Dendritic cell treated with granulocyte-macrophage colony-stimulating factor and Interleukin-4, amounts not matched to agents 40 ng/mL and 50 ng/mL, for 4 days (primary cell): ENCODE results near the gene ANKS6.

Experiments
- H3K27ac Mint-ChIP-seq: one replicate; pipeline ENCODE4 v1.8.0; 2022; ENCODE audit warnings: mild to moderate bottlenecking, mixed read lengths
- H3K27me3 Mint-ChIP-seq: one replicate; pipeline ENCODE4 v1.8.0; 2022; ENCODE audit warnings: mild to moderate bottlenecking, mixed read lengths
- H3K36me3 Mint-ChIP-seq: one replicate; pipeline ENCODE4 v1.8.0; 2022; ENCODE audit warnings: low read depth, mixed read lengths
- H3K4me1 Mint-ChIP-seq: one replicate; pipeline ENCODE4 v1.8.0; 2022; ENCODE audit warnings: low read depth, mixed read lengths
- H3K4me3 Mint-ChIP-seq: one replicate; pipeline ENCODE4 v1.8.0; 2022; ENCODE audit warnings: mild to moderate bottlenecking, moderate library complexity, mixed read lengths
- H3K9me3 Mint-ChIP-seq: one replicate; pipeline ENCODE4 v1.8.0; 2022; ENCODE audit warnings: mixed read lengths
- intact Hi-C: fragments of 100-400 bp; cut with micrococcal nuclease; formaldehyde crosslinking; loops from one replicate; pipeline ENCODE4 v1.15.0; 2022

The ANKS6 gene

GRCh38 chr9:98780059-98780749, 16.2 kb downstream of the ANKS6 start:
- Mint-ChIP-seq H3K9me3 (no peaks in the 10 kb centered on the region), H3K27me3 (no peaks in the 10 kb centered on the region), H3K27ac (no peak overlapping the region), H3K36me3 (no peaks in the 10 kb centered on the region), H3K4me1 (peaks cover 19% of the 10 kb centered on the region), H3K4me3 (no peak overlapping the region)
- intact Hi-C loops = no loop called here

GRCh38 chr9:98778711-98779530, 17.4 kb downstream of the ANKS6 start:
- no peak overlapping the region for H3K27ac Mint-ChIP-seq
- peaks cover 19% of the 10 kb centered on the region for H3K4me1 Mint-ChIP-seq
- no peaks in the 10 kb centered on the region for H3K36me3 Mint-ChIP-seq
- H3K4me3 Mint-ChIP-seq = no peak overlapping the region
- intact Hi-C loops = no loop called here
- H3K9me3 Mint-ChIP-seq = no peaks in the 10 kb centered on the region
- H3K27me3 Mint-ChIP-seq = no peaks in the 10 kb centered on the region

- no peaks in the 10 kb centered on the region for H3K9me3 Mint-ChIP-seq
- H3K27ac Mint-ChIP-seq = no peak overlapping the region
- no peaks in the 10 kb centered on the region for H3K36me3 Mint-ChIP-seq
- no peaks in the 10 kb centered on the region for H3K27me3 Mint-ChIP-seq
- no peak overlapping the region for H3K4me3 Mint-ChIP-seq
- peaks cover 14% of the 10 kb centered on the region for H3K4me1 Mint-ChIP-seq
- intact Hi-C loops = no loop called here
These were observed 18.1 kb downstream of the ANKS6 start for GRCh38 chr9:98778251-98778650.

- Mint-ChIP-seq H3K9me3 (no peaks in the 10 kb centered on the region), H3K36me3 (no peaks in the 10 kb centered on the region), H3K27ac (no peak overlapping the region), H3K4me3 (no peak overlapping the region), H3K4me1 (peaks cover 7% of the 10 kb centered on the region), H3K27me3 (no peaks in the 10 kb centered on the region)
- intact Hi-C loops = no loop called here
These were observed 18.7 kb downstream of the ANKS6 start for GRCh38 chr9:98777618-98778017.

GRCh38 chr9:98775831-98776441, 20.4 kb downstream of the ANKS6 start:
- Mint-ChIP-seq H3K4me1 (no peaks in the 10 kb centered on the region), H3K4me3 (no peak overlapping the region), H3K9me3 (no peaks in the 10 kb centered on the region), H3K36me3 (no peaks in the 10 kb centered on the region), H3K27me3 (no peaks in the 10 kb centered on the region), H3K27ac (no peak overlapping the region)
- intact Hi-C loops = loop anchor here (1.0 to 2.0 kb wide), 2 partner anchors 239 to 461 kb away; no protein-coding TSS in a partner anchor

DNA sequence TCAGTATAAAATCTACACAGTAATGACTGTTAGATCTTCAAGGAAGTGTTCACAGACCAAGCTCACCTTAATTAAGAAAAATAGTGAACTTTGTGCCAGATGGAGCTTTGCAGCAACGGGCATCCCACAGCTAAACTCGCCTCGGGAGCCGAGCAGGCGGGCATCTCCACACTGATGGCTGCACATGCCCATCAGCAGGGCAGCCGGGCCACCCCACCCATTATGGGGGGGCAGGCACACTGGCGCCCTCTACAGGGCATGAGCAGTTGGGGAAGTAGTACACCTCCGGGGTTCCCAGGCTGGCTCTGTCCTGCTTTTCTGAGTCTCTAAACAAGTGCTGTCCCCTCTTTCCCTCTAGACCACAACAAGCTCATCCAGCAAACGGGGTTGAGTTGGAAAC, 21.6 kb downstream of the ANKS6 start:
- Mint-ChIP-seq H3K4me1 (no peaks in the 10 kb centered on the region), H3K36me3 (no peaks in the 10 kb centered on the region), H3K27me3 (no peaks in the 10 kb centered on the region), H3K27ac (no peak overlapping the region), H3K4me3 (no peak overlapping the region), H3K9me3 (no peaks in the 10 kb centered on the region)
- intact Hi-C loops = loop anchor here (2.0 kb wide), 1 partner anchor 460 kb away; no protein-coding TSS in a partner anchor

- H3K4me3 Mint-ChIP-seq = no peak overlapping the region
- no peaks in the 10 kb centered on the region for H3K27me3 Mint-ChIP-seq
- intact Hi-C loops = loop anchor here (2.0 kb wide), 1 partner anchor 459 kb away; no protein-coding TSS in a partner anchor
- H3K27ac Mint-ChIP-seq = no peak overlapping the region
- no peaks in the 10 kb centered on the region for H3K4me1 Mint-ChIP-seq
- H3K9me3 Mint-ChIP-seq = no peaks in the 10 kb centered on the region
- no peaks in the 10 kb centered on the region for H3K36me3 Mint-ChIP-seq
These were observed 22.6 kb downstream of the ANKS6 start for GRCh38 chr9:98773721-98774120.

GRCh38 chr9:98772364-98773155, 23.8 kb downstream of the ANKS6 start:
- no peak overlapping the region for H3K27ac Mint-ChIP-seq

GRCh38 chr9:98771209-98771874, 25.0 kb downstream of the ANKS6 start:
- no peak overlapping the region for H3K4me3 Mint-ChIP-seq
- intact Hi-C loops = no loop called here
- H3K36me3 Mint-ChIP-seq = no peaks in the 10 kb centered on the region
- H3K9me3 Mint-ChIP-seq = no peaks in the 10 kb centered on the region
- H3K27me3 Mint-ChIP-seq = no peaks in the 10 kb centered on the region
- peaks cover 13% of the 10 kb centered on the region for H3K4me1 Mint-ChIP-seq
- no peak overlapping the region for H3K27ac Mint-ChIP-seq

More at GRCh38 chr9:98772364-98773155, 23.8 kb downstream of the ANKS6 start:
- H3K36me3 Mint-ChIP-seq = no peaks in the 10 kb centered on the region
- H3K4me1 Mint-ChIP-seq = peaks cover 1% of the 10 kb centered on the region
- H3K4me3 Mint-ChIP-seq = no peak overlapping the region
- no peaks in the 10 kb centered on the region for H3K27me3 Mint-ChIP-seq
- H3K9me3 Mint-ChIP-seq = no peaks in the 10 kb centered on the region
- intact Hi-C loops = no loop called here

- intact Hi-C loops = no loop called here
- H3K4me1 Mint-ChIP-seq = peaks cover 13% of the 10 kb centered on the region
- H3K9me3 Mint-ChIP-seq = no peaks in the 10 kb centered on the region
- H3K27ac Mint-ChIP-seq = no peak overlapping the region
- no peak overlapping the region for H3K4me3 Mint-ChIP-seq
- H3K36me3 Mint-ChIP-seq = no peaks in the 10 kb centered on the region
- H3K27me3 Mint-ChIP-seq = no peaks in the 10 kb centered on the region
These were observed 25.6 kb downstream of the ANKS6 start for GRCh38 chr9:98770717-98771116.

DNA sequence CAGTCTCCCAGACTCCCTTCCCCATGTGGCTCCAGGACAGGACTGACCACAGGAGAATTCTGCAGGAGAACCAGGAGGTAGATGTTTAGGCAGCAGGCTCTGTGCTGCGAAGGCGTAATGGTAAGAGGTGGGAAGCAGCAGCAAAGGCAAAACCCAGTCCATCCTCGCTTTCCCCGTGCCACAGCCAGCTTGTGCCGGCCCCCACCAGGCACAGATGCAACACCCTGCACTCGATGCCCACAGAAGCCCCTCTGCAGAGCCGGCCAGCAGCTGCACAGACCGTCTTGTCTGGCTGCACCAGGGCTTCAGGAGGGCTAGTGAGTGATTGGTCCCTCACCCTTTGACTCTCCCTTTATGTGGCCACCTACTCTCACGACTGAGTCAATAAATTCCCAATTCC, 28.0 kb downstream of the ANKS6 start:
- H3K27ac Mint-ChIP-seq = no peak overlapping the region
- H3K9me3 Mint-ChIP-seq = peaks cover 8% of the 10 kb centered on the region
- peaks cover 20% of the 10 kb centered on the region for H3K4me1 Mint-ChIP-seq
- H3K4me3 Mint-ChIP-seq = no peak overlapping the region
- no peaks in the 10 kb centered on the region for H3K27me3 Mint-ChIP-seq
- H3K36me3 Mint-ChIP-seq = no peaks in the 10 kb centered on the region
- intact Hi-C loops = no loop called here

- Mint-ChIP-seq H3K4me3 (no peak overlapping the region), H3K36me3 (no peaks in the 10 kb centered on the region), H3K9me3 (peaks cover 8% of the 10 kb centered on the region), H3K4me1 (peaks cover 20% of the 10 kb centered on the region), H3K27me3 (no peaks in the 10 kb centered on the region), H3K27ac (no peak overlapping the region)
- intact Hi-C loops = no loop called here
These were observed 28.4 kb downstream of the ANKS6 start for GRCh38 chr9:98767915-98768314.

DNA sequence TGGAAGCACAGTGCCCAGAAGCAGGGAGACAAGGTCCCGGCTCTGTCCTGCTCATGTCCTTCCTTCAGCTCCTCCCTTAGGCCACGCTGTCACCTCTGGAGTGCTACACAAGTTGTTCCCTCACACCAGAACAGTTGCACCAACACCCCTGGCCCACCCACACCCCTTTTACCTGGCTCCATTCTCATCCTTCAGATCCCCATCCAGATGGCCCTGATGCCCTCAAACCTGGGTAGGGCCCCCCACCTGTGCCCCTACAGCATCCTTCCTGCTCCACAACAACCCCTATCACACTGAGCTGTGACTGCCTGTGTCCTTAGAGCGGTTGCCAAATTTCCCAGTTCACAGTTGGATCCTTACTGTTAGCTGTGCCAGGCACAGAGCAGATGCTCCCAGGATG, 29.2 kb downstream of the ANKS6 start:
- peaks cover 20% of the 10 kb centered on the region for H3K4me1 Mint-ChIP-seq
- intact Hi-C loops = no loop called here
- no peaks in the 10 kb centered on the region for H3K36me3 Mint-ChIP-seq
- no peaks in the 10 kb centered on the region for H3K27me3 Mint-ChIP-seq
- H3K27ac Mint-ChIP-seq = no peak overlapping the region
- H3K9me3 Mint-ChIP-seq = peaks cover 8% of the 10 kb centered on the region
- H3K4me3 Mint-ChIP-seq = no peak overlapping the region
